HG03457 (cell line): Measurements from ENCODE around the gene NIT1.

Experiments
- ATAC-seq: cut with Tn5 transposase; IDR thresholded peaks from one replicate; pipeline ENCODE4 v1.9.1; 2021; ENCODE audit warnings: moderate number of reproducible peaks; ENCODE audit not compliant: unreplicated experiment

Gene NIT1, protein sequence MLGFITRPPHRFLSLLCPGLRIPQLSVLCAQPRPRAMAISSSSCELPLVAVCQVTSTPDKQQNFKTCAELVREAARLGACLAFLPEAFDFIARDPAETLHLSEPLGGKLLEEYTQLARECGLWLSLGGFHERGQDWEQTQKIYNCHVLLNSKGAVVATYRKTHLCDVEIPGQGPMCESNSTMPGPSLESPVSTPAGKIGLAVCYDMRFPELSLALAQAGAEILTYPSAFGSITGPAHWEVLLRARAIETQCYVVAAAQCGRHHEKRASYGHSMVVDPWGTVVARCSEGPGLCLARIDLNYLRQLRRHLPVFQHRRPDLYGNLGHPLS

GRCh38 chr1:161117759-161118581 lies at the start of gene NIT1, which contains the start of gene PFDN2:
Gene NIT1, plus strand, starts transcription at chr1:161118105. Its CDS starts 72 bp downstream, at chr1:161118177.
Gene PFDN2, minus strand, starts transcription at chr1:161118037. Its CDS starts 11 bp downstream, at chr1:161118026.
- ATAC-seq: peak; percentile 56

DNA sequence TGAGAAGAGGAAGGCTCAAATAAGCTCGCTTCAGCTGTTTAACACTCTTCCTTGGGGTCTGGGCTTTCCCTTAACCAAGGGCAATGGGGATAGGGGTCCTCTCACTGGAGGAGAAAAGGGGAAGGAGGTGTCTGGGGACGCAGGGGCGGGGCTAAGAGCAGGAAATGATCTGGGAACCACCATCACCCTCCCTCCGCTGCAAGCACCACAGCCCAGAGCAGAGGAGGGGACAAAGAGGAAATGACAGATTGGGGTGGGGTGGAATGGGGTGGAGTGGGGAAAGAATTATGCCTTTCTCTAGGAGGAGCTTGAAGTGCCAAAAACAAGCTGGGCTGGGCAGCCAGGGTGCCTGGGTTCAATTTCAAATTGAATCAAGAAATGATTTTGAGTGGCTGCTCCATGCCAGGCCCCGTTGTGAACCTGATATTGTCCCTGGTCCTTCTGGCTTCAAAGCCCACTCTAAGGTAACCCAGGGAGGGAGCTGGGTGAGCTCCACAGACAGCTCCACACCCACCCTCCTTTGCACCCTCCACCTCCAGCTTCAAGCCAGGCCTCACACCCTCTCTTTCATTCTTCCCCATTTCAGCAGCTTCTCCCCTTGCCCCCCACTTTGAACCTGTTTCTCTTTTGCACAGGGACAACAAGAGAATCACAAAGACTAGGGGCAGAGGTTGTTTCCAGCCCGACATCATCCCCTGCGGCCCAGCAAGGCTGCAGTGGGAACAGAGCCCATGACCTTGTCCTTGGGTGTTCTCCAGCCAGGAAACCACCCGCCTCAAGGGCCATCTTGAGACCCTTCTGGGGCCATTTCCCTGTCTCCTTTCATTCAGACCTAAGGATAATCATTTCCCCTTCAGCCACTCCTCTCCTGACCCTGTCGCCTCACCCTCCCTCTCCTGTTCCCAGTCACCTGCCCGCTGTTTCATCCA lies 49.3 kb upstream of the NIT1 start:
- peak; percentile 31 for ATAC-seq

GRCh38 chr1:161069241-161069640 lies 48.7 kb upstream of the NIT1 start:
- ATAC-seq: peak; percentile 3

GRCh38 chr1:161069731-161070270 lies 48.1 kb upstream of the NIT1 start, which contains the start of gene ARHGAP30:
Gene ARHGAP30, minus strand, starts transcription at chr1:161069891. Its CDS starts 267 bp downstream, at chr1:161069624.
- peak; percentile 58 for ATAC-seq

- no peak for ATAC-seq
Observed at GRCh38 chr1:161070761-161071160, 47.1 kb upstream of the NIT1 start.

DNA sequence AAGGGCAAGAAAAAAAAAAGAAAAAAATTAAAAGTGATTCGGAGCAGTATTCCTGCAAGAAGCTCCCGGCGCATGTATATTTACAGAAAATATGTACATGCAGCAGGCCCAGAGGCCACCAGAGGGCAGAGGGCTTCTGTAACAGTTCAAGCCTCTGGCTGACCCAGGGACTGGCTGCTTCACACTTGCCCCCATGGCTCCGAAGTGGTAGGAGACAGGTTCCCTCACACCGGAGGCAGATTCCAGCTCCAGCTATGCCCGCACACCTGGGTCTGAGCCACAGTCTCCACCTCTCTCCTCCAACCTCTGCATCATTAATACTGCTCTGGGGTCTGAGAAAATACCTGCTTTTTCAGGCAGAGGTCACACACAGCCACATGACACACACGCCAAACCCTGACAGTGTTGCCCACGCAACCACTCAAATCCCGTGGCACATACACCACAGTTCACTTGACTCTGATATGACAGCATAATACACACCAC lies 46.0 kb upstream of the NIT1 start:
- no peak for ATAC-seq

DNA sequence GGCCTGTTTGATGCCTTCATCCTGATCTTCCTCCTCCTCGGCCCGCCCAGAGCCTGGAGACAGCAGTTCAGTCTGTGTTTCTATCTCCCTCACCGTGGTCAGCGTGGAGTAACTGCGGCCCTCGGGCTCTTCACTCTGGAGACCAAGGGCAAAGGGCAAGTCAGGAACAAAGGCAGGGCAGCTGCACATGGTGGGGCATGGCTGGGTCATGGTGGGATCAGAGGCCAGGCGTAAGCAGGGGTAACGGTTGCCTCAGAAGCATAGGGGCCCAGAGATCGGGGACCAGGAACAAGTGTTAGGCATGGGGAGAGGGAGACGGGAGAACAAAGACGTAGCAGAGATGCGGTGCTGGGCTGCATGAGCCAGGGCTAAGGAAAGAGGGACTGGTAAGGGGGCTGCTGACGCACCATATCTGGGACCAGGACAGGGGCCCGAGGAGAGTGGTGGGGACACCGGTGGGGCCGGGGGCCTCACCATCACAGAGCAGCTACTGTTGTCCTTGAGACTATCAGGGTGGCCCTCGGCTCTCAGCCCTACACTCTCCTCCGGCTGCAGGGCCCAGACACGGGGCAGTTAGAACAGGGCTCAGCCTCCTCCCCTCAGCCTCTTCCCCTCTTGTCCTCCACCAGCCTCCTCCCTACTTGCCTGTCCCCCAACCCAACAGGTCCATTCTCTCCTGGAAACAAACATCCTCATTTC lies 45.0 kb upstream of the NIT1 start:
- no peak for ATAC-seq

DNA sequence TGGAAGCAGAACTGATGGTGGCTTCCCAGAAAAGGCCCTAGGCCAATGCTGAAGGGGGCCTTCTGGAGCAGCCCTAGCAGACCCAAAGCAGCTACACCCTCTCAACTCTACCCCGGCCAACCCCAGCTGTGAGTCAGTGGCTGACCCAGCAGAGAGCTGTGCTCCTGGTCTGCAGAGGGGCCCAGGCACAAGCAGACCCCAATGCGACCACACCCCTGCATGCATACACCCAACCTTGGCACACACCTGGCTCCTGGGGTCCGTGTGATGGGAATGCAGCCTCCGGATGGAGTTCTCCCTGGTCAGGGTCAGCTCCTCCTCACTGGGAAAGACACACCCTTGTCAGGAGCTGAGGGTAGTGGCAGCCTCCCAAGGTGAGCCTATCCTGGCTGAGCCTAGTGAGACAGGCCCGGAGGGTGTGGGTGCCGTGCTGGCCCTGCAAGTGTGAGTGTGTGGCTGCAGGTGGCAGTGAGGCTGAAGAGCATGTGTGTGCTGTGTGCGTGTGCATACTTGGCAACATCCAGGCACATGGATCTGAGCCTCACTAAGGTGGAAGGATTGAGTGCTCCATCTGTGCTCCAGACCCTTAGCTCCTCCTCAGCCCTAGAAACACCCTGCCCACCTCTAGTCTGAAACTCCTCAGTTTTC lies 44.3 kb upstream of the NIT1 start:
- ATAC-seq: no peak

- ATAC-seq: no peak
Observed at GRCh38 chr1:161074676-161075368, 43.1 kb upstream of the NIT1 start.

- ATAC-seq: no peak
Observed at GRCh38 chr1:161076410-161076809, 41.5 kb upstream of the NIT1 start.

DNA sequence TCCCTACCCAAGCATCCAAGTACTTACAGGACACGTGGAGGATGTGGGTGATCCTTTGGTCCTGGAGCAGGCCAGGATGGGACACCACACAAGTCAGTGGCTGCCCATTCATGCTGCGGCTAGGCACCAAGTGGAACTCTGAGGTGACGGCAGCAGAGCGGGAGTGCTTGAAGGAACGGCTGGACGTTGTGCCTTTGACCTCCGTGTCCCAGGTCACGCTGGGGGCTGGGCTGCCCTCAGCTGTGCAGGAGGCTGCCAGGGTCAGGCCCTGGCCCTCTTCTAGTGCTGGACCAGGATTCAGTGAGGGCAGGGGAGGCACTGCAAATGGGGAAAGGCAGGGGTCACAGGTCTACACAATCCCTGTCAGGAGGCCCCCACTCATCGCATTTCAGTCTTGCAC lies 40.5 kb upstream of the NIT1 start:
- no peak for ATAC-seq

DNA sequence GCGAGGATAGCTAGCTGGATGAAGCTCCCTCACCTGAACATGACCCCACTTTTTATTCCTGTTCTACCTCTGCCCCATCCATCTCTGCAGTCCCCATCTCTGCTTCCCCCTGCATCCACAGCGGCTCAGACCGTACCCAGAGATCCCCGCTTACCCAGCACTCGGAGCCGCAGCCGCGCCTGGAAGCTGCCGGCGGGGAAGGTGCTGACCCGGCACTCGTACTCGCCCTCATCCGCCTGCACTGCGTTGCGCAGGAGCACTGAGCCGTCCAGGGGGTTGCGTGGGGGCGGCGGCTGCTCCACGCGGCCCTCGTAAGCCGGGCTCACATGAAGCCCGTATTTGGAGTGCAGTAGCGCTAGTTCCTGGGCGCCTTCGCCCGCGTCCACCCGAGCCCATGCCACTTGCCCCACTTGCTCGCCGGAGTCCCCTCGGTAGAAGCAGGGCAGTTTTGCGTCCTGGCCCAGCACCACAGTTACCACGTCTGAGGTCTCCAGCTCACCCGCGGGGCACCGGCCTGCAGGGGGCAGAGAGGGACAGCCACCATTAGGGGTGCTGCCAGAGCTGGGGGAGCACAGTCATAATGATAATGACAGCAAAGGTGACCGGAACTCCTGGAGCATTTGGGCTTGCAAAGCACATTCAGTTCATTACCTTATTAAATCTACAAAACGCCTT lies 38.3 kb upstream of the NIT1 start:
- no peak for ATAC-seq

- no peak for ATAC-seq
Observed at GRCh38 chr1:161080441-161081405, 37.2 kb upstream of the NIT1 start.

GRCh38 chr1:161081519-161081918 lies 36.4 kb upstream of the NIT1 start:
- ATAC-seq: no peak

- no peak for ATAC-seq
Observed at GRCh38 chr1:161082483-161082882, 35.4 kb upstream of the NIT1 start.

- ATAC-seq: no peak
Observed at GRCh38 chr1:161082996-161083747, 34.7 kb upstream of the NIT1 start.
